GM23338 (cell line): Measurements from ENCODE around the gene MRPL23. TPM values are rescaled to one million over a fixed set of nuclear protein-coding genes. Genes with fewer than 3 reads are reported as not detected.

ENCODE experiments used
- CREB1 ChIP-seq: fragments of 250-450 bp; sonication (Bioruptor Pico); IDR thresholded peaks from 2 replicates; pipeline ENCODE4 v1.5.0; 2020; ENCODE audit warnings: low read depth, mild to moderate bottlenecking, moderate library complexity
- EZH2 ChIP-seq: fragments of 200-600 bp; sonication (generic); IDR thresholded peaks from one replicate; pipeline ENCODE4 v1.8.0; 2017; ENCODE audit warnings: antibody characterized with exemption, mild to moderate bottlenecking, low read depth; ENCODE audit not compliant: unreplicated experiment
- JUNB ChIP-seq: IDR thresholded peaks from one replicate; pipeline ENCODE4 v1.6.1; 2016; ENCODE audit warnings: antibody characterized with exemption; ENCODE audit not compliant: unreplicated experiment
- microRNA counts: library from miRNA; unstranded; fragments of <30 nt; microRNA quantifications from one replicate; lab custom pipeline; 2017
- polyA plus RNA-seq: library from polyadenylated mRNA; unstranded; fragments of >200 nt; fragmentation: Nextera tagmentation; extraction: Ambion mirVana; gene quantifications from 2 replicates; pipeline ENCODE4 v1.2.1, GENCODE V29; 2016
- small RNA-seq: library from RNA; depleted of rRNA; stranded (forward); fragments of <200 nt; gene quantifications from one replicate; pipeline ENCODE3, GENCODE V24; 2014; ENCODE audit warnings: low replicate concordance
- total RNA-seq: library from RNA; depleted of rRNA; stranded (reverse); fragments of >200 nt; shearing (Covaris generic); gene quantifications from 2 replicates; pipeline ENCODE4 v1.2.3, GENCODE V29; 2014; rRNA removed

The MRPL23 gene
- total and polyA plus RNA-seq, 2 experiments from 2014 or later = 84.7 to 91.5 TPM

GRCh38 chr11:2004466-2004865, 57.3 kb downstream of the MRPL23 start (continued):
- TF ChIP-seq JUNB (no peak), EZH2 (no peak), CREB1 (CRISPR knock-in tag) (no peak)

MicroRNAs within 50 kb of the gene (microRNA counts, 767-probe panel; counts per million panel counts)
- not detected for microRNA hsa-miR-675-5p (lab: Ali Mortazavi, UCI)

Small RNAs within 50 kb of the gene (small RNA-seq; reads per million reads assigned to genes)
- gene RF01972 = not detected
- not detected for gene RF01973

Other genes with a start within 250 kb of the MRPL23 start
- not detected in 2 replicates for gene IFITM10, start 196.7 kb upstream of the MRPL23 start, total RNA-seq
- 0.06 TPM in 1 of 2 replicates, not detected in the other for gene IFITM10, start 196.7 kb upstream of the MRPL23 start, polyA plus RNA-seq
- 198 and 251 TPM in 2 replicates for gene CTSD, start 183.4 kb upstream of the MRPL23 start, total RNA-seq
- 67.1 and 73.6 TPM in 2 replicates for gene CTSD, start 183.4 kb upstream of the MRPL23 start, polyA plus RNA-seq
- not detected in 2 replicates for gene SYT8, start 112.3 kb upstream of the MRPL23 start, total RNA-seq
- not detected in 2 replicates for gene SYT8, start 112.3 kb upstream of the MRPL23 start, polyA plus RNA-seq
- gene TNNI2, start 108.4 kb upstream of the MRPL23 start, total RNA-seq = not detected in 2 replicates
- not detected in 2 replicates for gene TNNI2, start 108.4 kb upstream of the MRPL23 start, polyA plus RNA-seq
- not detected in 2 replicates for gene LSP1, start 94.2 kb upstream of the MRPL23 start, total RNA-seq
- gene LSP1, start 94.2 kb upstream of the MRPL23 start, polyA plus RNA-seq = 0.84 and 0.96 TPM in 2 replicates
- gene PRR33, start 55.4 kb upstream of the MRPL23 start, total RNA-seq = 0.04 TPM in 1 of 2 replicates, not detected in the other
- not detected in 2 replicates for gene PRR33, start 55.4 kb upstream of the MRPL23 start, polyA plus RNA-seq
- gene TNNT3, start 27.6 kb upstream of the MRPL23 start, total RNA-seq = not detected in 2 replicates
- gene TNNT3, start 27.6 kb upstream of the MRPL23 start, polyA plus RNA-seq = not detected in 2 replicates
- 0.76 TPM in 1 of 2 replicates, not detected in the other for gene H19, start 50.5 kb downstream of the MRPL23 start, total RNA-seq
- 0.86 and 1.2 TPM in 2 replicates for gene H19, start 50.5 kb downstream of the MRPL23 start, polyA plus RNA-seq
- gene IGF2, start 192.1 kb downstream of the MRPL23 start, total RNA-seq = 0.70 and 1.4 TPM in 2 replicates
- gene IGF2, start 192.1 kb downstream of the MRPL23 start, polyA plus RNA-seq = 4.0 and 4.4 TPM in 2 replicates
- not detected in 2 replicates for gene INS, start 213.9 kb downstream of the MRPL23 start, total RNA-seq
- gene INS, start 213.9 kb downstream of the MRPL23 start, polyA plus RNA-seq = not detected in 2 replicates
- gene TH, start 224.5 kb downstream of the MRPL23 start, total RNA-seq = not detected in 2 replicates
- 0.34 TPM in 1 of 2 replicates, not detected in the other for gene TH, start 224.5 kb downstream of the MRPL23 start, polyA plus RNA-seq